ENCODE data around the gene TIGD2. TPM values are rescaled to one million over a fixed set of nuclear protein-coding genes. Genes with fewer than 3 reads are reported as not detected.

The TIGD2 gene
- total and polyA plus RNA-seq, 9 of the 15 experiments (the other 6 are each of a cell fraction or from before 2014, with no cell fraction given) = 3.6 to 15.0 (median 9.8) TPM

DNA sequence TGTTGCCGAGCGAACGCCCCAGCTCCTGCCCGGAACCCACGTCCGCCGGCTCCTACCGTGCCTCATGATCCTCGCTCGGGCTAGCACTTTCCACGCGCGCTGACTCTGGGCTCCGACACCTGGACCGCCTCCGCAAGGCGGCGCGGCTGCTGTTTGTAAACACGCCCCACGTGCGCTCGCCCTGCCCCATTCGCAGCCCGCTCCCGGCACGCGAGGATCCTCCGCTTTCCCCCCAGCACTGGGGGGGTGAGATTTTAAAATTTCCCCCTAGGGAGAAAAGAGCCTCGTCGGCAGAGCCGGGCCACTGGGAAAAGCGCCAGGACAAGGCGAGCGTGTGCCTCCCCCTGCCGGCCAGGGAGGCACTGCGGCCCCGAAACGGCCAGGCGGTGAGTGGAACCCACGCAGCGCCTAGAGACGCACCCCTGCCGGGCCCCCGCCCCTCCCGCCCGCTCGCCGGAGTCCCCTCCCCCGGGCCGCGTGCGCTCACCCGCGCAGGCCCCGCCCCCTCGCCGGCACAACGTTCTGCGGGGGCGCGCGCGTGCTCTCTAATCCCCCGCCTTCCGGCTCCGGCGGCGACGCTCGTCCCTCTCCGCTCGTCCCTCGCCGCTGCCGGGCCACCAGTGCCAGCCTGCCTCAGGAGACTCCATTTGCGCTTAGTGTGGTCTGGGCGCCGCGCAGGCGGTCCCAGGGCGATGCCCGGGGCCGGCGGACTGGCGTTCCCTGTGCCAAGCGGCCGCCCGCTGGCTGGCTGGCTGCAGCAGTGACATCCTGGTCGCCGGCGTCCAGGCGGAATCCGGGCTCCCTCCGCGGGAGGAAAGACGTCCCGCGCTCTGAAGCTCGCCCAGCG, at the start of gene TIGD2 (continued):
- TF ChIP-seq NKRF (IDR thresholded peaks at IDR 0.05; ENCODE audit: borderline replicate concordance) = peak; percentile 85
- TF ChIP-seq MLLT1 (IDR thresholded peaks at IDR 0.05) = peak in 1 of 2 experiments; percentile 56; a peak in 1 of 4 replicates
- TF ChIP-seq, protein P1, sequence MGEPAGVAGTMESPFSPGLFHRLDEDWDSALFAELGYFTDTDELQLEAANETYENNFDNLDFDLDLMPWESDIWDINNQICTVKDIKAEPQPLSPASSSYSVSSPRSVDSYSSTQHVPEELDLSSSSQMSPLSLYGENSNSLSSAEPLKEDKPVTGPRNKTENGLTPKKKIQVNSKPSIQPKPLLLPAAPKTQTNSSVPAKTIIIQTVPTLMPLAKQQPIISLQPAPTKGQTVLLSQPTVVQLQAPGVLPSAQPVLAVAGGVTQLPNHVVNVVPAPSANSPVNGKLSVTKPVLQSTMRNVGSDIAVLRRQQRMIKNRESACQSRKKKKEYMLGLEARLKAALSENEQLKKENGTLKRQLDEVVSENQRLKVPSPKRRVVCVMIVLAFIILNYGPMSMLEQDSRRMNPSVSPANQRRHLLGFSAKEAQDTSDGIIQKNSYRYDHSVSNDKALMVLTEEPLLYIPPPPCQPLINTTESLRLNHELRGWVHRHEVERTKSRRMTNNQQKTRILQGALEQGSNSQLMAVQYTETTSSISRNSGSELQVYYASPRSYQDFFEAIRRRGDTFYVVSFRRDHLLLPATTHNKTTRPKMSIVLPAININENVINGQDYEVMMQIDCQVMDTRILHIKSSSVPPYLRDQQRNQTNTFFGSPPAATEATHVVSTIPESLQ (CRISPR knock-in tag; IDR thresholded peaks at IDR 0.05) = 0 out of 2 replicates have a peak, but pooled peaks have one; percentile 52
- peak; percentile 91 for TF ChIP-seq POLR2A (conservative IDR thresholded peaks at IDR 0.05)
- TF ChIP-seq HCFC1 (IDR thresholded peaks at IDR 0.05; ENCODE audit: low read depth, low read length) = peak; percentile 8; the same call in 1 of the 2 replicates
- TF ChIP-seq EP300 (IDR thresholded peaks at IDR 0.05; ENCODE audit: low read length) = no peak
- TF ChIP-seq DEAF1 (CRISPR knock-in tag; IDR thresholded peaks at IDR 0.05) = peak; percentile 62
- no peak for TF ChIP-seq NR1H2 (CRISPR knock-in tag; IDR thresholded peaks at IDR 0.05)
- TF ChIP-seq SMAD2 (IDR thresholded peaks at IDR 0.05; ENCODE audit: low read depth, low read length) = no peak
- TF ChIP-seq, protein P2, sequence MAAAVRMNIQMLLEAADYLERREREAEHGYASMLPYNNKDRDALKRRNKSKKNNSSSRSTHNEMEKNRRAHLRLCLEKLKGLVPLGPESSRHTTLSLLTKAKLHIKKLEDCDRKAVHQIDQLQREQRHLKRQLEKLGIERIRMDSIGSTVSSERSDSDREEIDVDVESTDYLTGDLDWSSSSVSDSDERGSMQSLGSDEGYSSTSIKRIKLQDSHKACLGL (CRISPR knock-in tag; IDR thresholded peaks at IDR 0.05; ENCODE audit: borderline replicate concordance, poor library complexity, severe bottlenecking) = peak; percentile 48
- no peak for TF ChIP-seq SLC30A9 (CRISPR knock-in tag; IDR thresholded peaks at IDR 0.05)
- no peak for TF ChIP-seq HDGF (IDR thresholded peaks at IDR 0.05)
- peak; percentile 94 for TF ChIP-seq GMEB1 (CRISPR knock-in tag; IDR thresholded peaks at IDR 0.05)
- peak; percentile 81 for TF ChIP-seq ZFX (CRISPR knock-in tag; IDR thresholded peaks at IDR 0.05)
- TF ChIP-seq HIVEP1 (CRISPR knock-in tag; IDR thresholded peaks at IDR 0.05) = no peak
- no peak for TF ChIP-seq RFX5 (IDR thresholded peaks at IDR 0.05; ENCODE audit: low read depth, low read length)
- TF ChIP-seq KDM1A (IDR thresholded peaks at IDR 0.05) = no peak
- TF ChIP-seq HNRNPL (IDR thresholded peaks at IDR 0.05; ENCODE audit: low read depth, low read length) = peak; percentile 66; the same call in 1 of the 2 replicates
- peak; percentile 58; the same call in 1 of the 2 replicates for TF ChIP-seq LEF1 (IDR thresholded peaks at IDR 0.05)
